H1 (cell line): Measurements from ENCODE around the gene DPF3.

Experiments
- CEBPB ChIP-seq: IDR thresholded peaks from 2 replicates; pipeline ENCODE4 v1.6.1; 2012; ENCODE audit warnings: low read depth, low read length
- EP300 ChIP-seq, 2 experiments: IDR thresholded peaks; 1 replicate in 1 of 2; 2 replicates in 1 of 2; pipeline ENCODE4 v1.6.1; 2011 to 2012; ENCODE audit warnings: low read depth in 2 of 2, low read length in 2 of 2, mild to moderate bottlenecking in 2 of 2, borderline replicate concordance in 1 of 2, inconsistent platforms in 1 of 2, moderate library complexity in 1 of 2
- EZH2 ChIP-seq: fragments of 200-600 bp; sonication (generic); IDR thresholded peaks from 2 replicates; pipeline ENCODE4 v1.7.1; 2012; ENCODE audit warnings: low read depth, mild to moderate bottlenecking, moderate library complexity, low read length, inconsistent platforms; ENCODE audit not compliant: severe bottlenecking
- KDM1A ChIP-seq: fragments of 200-600, 300-600 bp; sonication (generic); IDR thresholded peaks from 2 replicates; pipeline ENCODE4 v1.7.1; 2016; ENCODE audit warnings: mild to moderate bottlenecking, low read length, borderline replicate concordance
- POLR2A ChIP-seq, 2 experiments: IDR thresholded peaks; 1 replicate in 1 of 2; 2 replicates in 1 of 2; pipeline ENCODE4 v1.6.1; 2011; ENCODE audit warnings: low read depth in 2 of 2, low read length in 2 of 2, mild to moderate bottlenecking in 2 of 2; ENCODE audit errors: control extremely low read depth in 1 of 2
- POU5F1 ChIP-seq: IDR thresholded peaks from 2 replicates; pipeline ENCODE4 v1.6.1; 2011; ENCODE audit warnings: low read depth, mild to moderate bottlenecking, low read length, moderate library complexity
- RAD21 ChIP-seq, 2 experiments: IDR thresholded peaks in 1 of 2; conservative IDR thresholded peaks in 1 of 2; 2 replicates each; pipeline ENCODE4 v1.6.1; 2011; ENCODE audit warnings: low read depth in 2 of 2, low read length in 2 of 2, improper control_type of control experiment in 1 of 2, inconsistent platforms in 1 of 2, mild to moderate bottlenecking in 1 of 2, moderate library complexity in 1 of 2
- RFX5 ChIP-seq: IDR thresholded peaks from 2 replicates; pipeline ENCODE4 v1.6.1; 2011; ENCODE audit warnings: low read depth, low read length, improper control_type of control experiment, borderline replicate concordance
- SIN3A ChIP-seq, 2 experiments: IDR thresholded peaks in 1 of 2; conservative IDR thresholded peaks in 1 of 2; 2 replicates each; pipeline ENCODE4 v1.6.1; 2011 to 2012; ENCODE audit warnings: low read length in 2 of 2, improper control_type of control experiment in 1 of 2, low read depth in 1 of 2, mild to moderate bottlenecking in 1 of 2
- TF ChIP-seq, protein P1 (sequence below): IDR thresholded peaks from 2 replicates; pipeline ENCODE4 v1.6.1; 2011; ENCODE audit warnings: low read length, improper control_type of control experiment
- TF ChIP-seq, protein P2 (sequence below), 3 experiments: IDR thresholded peaks; 1 replicate in 2 of 3; 2 replicates in 1 of 3; pipeline versions ENCODE4 v1.5.1 to v1.6.1; 2011; ENCODE audit warnings: low read length in 3 of 3, mild to moderate bottlenecking in 3 of 3, inconsistent platforms in 2 of 3, low read depth in 1 of 3, moderate library complexity in 1 of 3; ENCODE audit not compliant: insufficient read depth in 1 of 3; ENCODE audit errors: control extremely low read depth in 1 of 3
- TF ChIP-seq, protein P3 (sequence below): IDR thresholded peaks from 2 replicates; pipeline ENCODE4 v1.6.1; 2012; ENCODE audit warnings: inconsistent platforms

DNA sequence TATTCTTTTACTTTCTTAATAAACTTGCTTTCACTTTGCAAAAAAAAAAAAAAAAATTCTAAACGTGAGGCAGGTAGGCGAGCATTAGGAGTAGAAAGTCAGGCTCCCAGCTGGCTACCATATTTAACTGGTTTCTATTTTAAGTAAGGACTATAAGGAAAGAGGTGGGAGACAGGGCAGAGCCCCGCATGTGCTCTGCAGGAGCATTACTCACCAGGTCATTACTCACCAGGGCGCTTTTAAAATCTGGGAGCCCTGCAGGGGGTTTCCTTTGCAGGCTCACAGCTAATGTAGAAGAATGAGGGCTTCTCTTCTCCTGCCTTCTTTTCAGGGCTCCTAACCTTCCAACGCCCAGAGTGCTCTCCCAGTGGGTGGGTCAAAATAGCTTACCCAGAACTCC, 14.0 kb upstream of the DPF3 start:
- TF ChIP-seq RFX5, result no peak
- TF ChIP-seq, protein P1, sequence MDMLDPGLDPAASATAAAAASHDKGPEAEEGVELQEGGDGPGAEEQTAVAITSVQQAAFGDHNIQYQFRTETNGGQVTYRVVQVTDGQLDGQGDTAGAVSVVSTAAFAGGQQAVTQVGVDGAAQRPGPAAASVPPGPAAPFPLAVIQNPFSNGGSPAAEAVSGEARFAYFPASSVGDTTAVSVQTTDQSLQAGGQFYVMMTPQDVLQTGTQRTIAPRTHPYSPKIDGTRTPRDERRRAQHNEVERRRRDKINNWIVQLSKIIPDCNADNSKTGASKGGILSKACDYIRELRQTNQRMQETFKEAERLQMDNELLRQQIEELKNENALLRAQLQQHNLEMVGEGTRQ, result no peak
- TF ChIP-seq, protein P2, sequence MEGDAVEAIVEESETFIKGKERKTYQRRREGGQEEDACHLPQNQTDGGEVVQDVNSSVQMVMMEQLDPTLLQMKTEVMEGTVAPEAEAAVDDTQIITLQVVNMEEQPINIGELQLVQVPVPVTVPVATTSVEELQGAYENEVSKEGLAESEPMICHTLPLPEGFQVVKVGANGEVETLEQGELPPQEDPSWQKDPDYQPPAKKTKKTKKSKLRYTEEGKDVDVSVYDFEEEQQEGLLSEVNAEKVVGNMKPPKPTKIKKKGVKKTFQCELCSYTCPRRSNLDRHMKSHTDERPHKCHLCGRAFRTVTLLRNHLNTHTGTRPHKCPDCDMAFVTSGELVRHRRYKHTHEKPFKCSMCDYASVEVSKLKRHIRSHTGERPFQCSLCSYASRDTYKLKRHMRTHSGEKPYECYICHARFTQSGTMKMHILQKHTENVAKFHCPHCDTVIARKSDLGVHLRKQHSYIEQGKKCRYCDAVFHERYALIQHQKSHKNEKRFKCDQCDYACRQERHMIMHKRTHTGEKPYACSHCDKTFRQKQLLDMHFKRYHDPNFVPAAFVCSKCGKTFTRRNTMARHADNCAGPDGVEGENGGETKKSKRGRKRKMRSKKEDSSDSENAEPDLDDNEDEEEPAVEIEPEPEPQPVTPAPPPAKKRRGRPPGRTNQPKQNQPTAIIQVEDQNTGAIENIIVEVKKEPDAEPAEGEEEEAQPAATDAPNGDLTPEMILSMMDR (IDR thresholded peaks at IDR 0.05; ENCODE audit: control extremely low read depth in 1 of 3, insufficient read depth in 1 of 3, low read depth in 1 of 3, low read length in 3 of 3), result no peak
- no peak for TF ChIP-seq RAD21 (IDR thresholded peaks at IDR 0.05 in 1 of 2, conservative IDR thresholded peaks at IDR 0.05 in 1 of 2; ENCODE audit: low read depth in 2 of 2, low read length in 2 of 2)
- no peak for TF ChIP-seq POLR2A (IDR thresholded peaks at IDR 0.05; ENCODE audit: control extremely low read depth in 1 of 2, low read depth in 2 of 2, low read length in 2 of 2)
- no peak for TF ChIP-seq SIN3A (conservative IDR thresholded peaks at IDR 0.05 in 1 of 2, IDR thresholded peaks at IDR 0.05 in 1 of 2; ENCODE audit: low read depth in 1 of 2, low read length in 2 of 2)
- TF ChIP-seq EP300 (IDR thresholded peaks at IDR 0.05; ENCODE audit: borderline replicate concordance in 1 of 2, low read depth in 2 of 2, low read length in 2 of 2), result no peak
- no peak for TF ChIP-seq KDM1A
- TF ChIP-seq EZH2, result no peak
- no peak for TF ChIP-seq POU5F1
- TF ChIP-seq, protein P3, sequence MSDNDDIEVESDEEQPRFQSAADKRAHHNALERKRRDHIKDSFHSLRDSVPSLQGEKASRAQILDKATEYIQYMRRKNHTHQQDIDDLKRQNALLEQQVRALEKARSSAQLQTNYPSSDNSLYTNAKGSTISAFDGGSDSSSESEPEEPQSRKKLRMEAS, result no peak
- no peak for TF ChIP-seq CEBPB
